Common myeloid progenitor, CD34-positive (primary cell): ENCODE data around the gene FLOT2.

Experiments used
- CTCF ChIA-PET: fragments of 350-600 bp; sonication (Branson Sonifier 250); formaldehyde crosslinking; loops from one replicate; lab custom pipeline; 2021; ENCODE audit warnings: antibody characterized with exemption; lab: Charles Lee
- POLR2A ChIA-PET: fragments of 350-600 bp; sonication (Branson Sonifier 250); formaldehyde crosslinking; loops from one replicate; lab custom pipeline; 2021; ENCODE audit warnings: antibody characterized with exemption; lab: Charles Lee
- DNase-seq, 3 donors: peaks; one replicate each; pipeline versions ENCODE4 v3.0.0 to v3.0.0-alpha.2; 2013
- H3K27ac ChIP-seq, 2 experiments: 1 replicate in 1 of 2; 2 replicates in 1 of 2; pipeline ENCODE4 v1.7.0; 2013; ENCODE audit warnings: inconsistent platforms in 2 of 2, low read length in 2 of 2, mild to moderate bottlenecking in 2 of 2, low read depth in 1 of 2, moderate library complexity in 1 of 2; ENCODE audit not compliant: severe bottlenecking in 2 of 2, insufficient read depth in 1 of 2, poor library complexity in 1 of 2
- H3K27me3 ChIP-seq, 5 experiments: replicated peaks in 2 of 5; 1 replicate in 3 of 5; 2 replicates in 2 of 5; pipeline versions ENCODE4 v1.6.1 to v1.7.0; 2013; ENCODE audit warnings: low read length in 4 of 5, mild to moderate bottlenecking in 2 of 5, moderate library complexity in 2 of 5, inconsistent platforms in 1 of 5; ENCODE audit not compliant: insufficient read depth in 5 of 5, control insufficient read depth in 4 of 5
- H3K36me3 ChIP-seq, 4 experiments: 1 replicate in 2 of 4; 2 replicates in 2 of 4; pipeline versions ENCODE4 v1.6.1 to v1.7.0; 2013; ENCODE audit warnings: low read length in 3 of 4, control low read depth in 1 of 4, mild to moderate bottlenecking in 1 of 4; ENCODE audit not compliant: control insufficient read depth in 4 of 4, insufficient read depth in 4 of 4
- H3K4me1 ChIP-seq, 4 experiments: 1 replicate in 3 of 4; 2 replicates in 1 of 4; pipeline versions ENCODE4 v1.6.1 to v1.7.1; 2013; ENCODE audit warnings: low read length in 3 of 4, mild to moderate bottlenecking in 3 of 4, control low read depth in 1 of 4, inconsistent platforms in 1 of 4, moderate library complexity in 1 of 4; ENCODE audit not compliant: control insufficient read depth in 4 of 4, insufficient read depth in 4 of 4; ENCODE audit errors: control extremely low read depth in 1 of 4
- H3K4me3 ChIP-seq, 7 experiments: 1 replicate in 4 of 7; 2 replicates in 3 of 7; pipeline versions ENCODE4 v1.5.1 to v1.7.0; 2013; ENCODE audit warnings: mild to moderate bottlenecking in 7 of 7, low read length in 6 of 7, moderate library complexity in 6 of 7, inconsistent platforms in 2 of 7, low read depth in 2 of 7, control low read depth in 1 of 7; ENCODE audit not compliant: insufficient read depth in 4 of 7, control insufficient read depth in 1 of 7; ENCODE audit errors: extremely low read depth in 1 of 7
- H3K9me3 ChIP-seq, 5 experiments: 1 replicate in 4 of 5; 2 replicates in 1 of 5; pipeline versions ENCODE4 v1.6.1 to v1.7.1; 2013; ENCODE audit warnings: low read length in 4 of 5, mild to moderate bottlenecking in 2 of 5, inconsistent platforms in 1 of 5, low read depth in 1 of 5, moderate library complexity in 1 of 5; ENCODE audit not compliant: control insufficient read depth in 4 of 5, insufficient read depth in 2 of 5; ENCODE audit errors: control extremely low read depth in 1 of 5
- WGBS: methylation state at CpG from one replicate; pipeline ENCODE4 v1.1.5; 2013; ENCODE audit not compliant: insufficient coverage; 5-methylcytosine and 5-hydroxymethylcytosine counted together

Gene FLOT2

DNA sequence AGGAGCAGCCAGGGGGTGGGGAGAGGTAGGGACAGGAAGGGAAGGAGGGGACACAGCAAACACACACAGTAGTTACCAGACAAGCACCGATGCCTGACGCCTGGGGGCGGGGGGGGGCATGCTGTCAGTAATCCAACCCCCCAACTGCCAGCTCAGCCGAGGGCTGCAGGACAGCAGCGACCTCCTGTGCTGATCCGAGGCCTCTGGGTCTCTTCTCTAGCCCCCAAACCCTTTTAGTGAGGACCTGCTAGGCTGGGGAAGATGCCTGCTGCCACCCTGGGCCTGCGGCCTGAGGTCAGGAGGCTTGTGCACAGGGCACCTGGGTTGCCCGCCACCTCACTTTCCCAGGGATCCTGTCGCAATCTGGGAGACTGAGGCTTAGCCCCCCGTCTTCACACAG, 11.6 kb downstream of the FLOT2 start:
- WGBS: 92% methylated on average over 8 of the region's 10 CpGs
- DNase-seq: no peak
- no peaks in the 10 kb centered on the region for H3K27me3 ChIP-seq
- H3K27ac ChIP-seq: peak overlapping the region in 1 of 2 experiments; percentile 16
- ChIA-PET POLR2A (no interaction called here), CTCF (interaction anchor here (2.2 kb wide), 1 partner anchor 15 kb away, joined by 12 read pairs; no protein-coding TSS in a partner anchor)
- no peaks in the 10 kb centered on the region for H3K9me3 ChIP-seq
- H3K36me3 ChIP-seq: peaks cover 6 to 82% (median 62%) of the 10 kb centered on the region in 4 experiments
- H3K4me3 ChIP-seq: no peak overlapping the region
- peaks cover 0 to 8% (median 5%) of the 10 kb centered on the region in 4 experiments for H3K4me1 ChIP-seq

DNA sequence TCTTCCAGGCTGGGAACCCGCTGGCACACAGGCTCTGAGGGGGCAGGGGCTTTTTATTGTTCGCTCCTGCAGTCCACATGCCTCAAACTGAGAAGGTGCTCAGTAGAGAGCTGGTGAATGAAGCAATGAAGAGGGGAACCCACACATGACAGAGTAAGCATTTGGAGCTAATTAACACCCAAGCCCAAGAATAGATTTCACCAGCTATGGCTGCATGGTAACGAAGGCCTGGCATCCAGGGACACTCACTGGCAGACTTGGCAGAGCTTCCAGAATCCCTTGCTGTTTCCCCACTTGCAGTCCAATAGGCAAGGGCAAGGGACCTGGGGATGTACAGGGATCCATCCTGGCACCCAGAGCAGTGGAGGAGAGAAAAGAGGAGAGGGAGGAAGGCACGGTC, 12.2 kb downstream of the FLOT2 start:
- H3K9me3 ChIP-seq: no peaks in the 10 kb centered on the region
- H3K4me1 ChIP-seq: peaks cover 0 to 6% (median 3%) of the 10 kb centered on the region in 4 experiments
- DNase-seq: no peak
- CTCF ChIA-PET: interaction anchor here (1.3 to 2.2 kb wide), 2 partner anchors 14 to 42 kb away, joined by 3 to 12 read pairs; no protein-coding TSS in a partner anchor
- H3K27ac ChIP-seq: peak overlapping the region in 1 of 2 experiments; percentile 16
- POLR2A ChIA-PET: no interaction called here
- 94% methylated on average over 4 of the region's 4 CpGs for whole genome bisulfite sequencing
- no peaks in the 10 kb centered on the region for H3K27me3 ChIP-seq
- H3K4me3 ChIP-seq: no peak overlapping the region
- peaks cover 11 to 86% (median 67%) of the 10 kb centered on the region in 4 experiments for H3K36me3 ChIP-seq

DNA sequence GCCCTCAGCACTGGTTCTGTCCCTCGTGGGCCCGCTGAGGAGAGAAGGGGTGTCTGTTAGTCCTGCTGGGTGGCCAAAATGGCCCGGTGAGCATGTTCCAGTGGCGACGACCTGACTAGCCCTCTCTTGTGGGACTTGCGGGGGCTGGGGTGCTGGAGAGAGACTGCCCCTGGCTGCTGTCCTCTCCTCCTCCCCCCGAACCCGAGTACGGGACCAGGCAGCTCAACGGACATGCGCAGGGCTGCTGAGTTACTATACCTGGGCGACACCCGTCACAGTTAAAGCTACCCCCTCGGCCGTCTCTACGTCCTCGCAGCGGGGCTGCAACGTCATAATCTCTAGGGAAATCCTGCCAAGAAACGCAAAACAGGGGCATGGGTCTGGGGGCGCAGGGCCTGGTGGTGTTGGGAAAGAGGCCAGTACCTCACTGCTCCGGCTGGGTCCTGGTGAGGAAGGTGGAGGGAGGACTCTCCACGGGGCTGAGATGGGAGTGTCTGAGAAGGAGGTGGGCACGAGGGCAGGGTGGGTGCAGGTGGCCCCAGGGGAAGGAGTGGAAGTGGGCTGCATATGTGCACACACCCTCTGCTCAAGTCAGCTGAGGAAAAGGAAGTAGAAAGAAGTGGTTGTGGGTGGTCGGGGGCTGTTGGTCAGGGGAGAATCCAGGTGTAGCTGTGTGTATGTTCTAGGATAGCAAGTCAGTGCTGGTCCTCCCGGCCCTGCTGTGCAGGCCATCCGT, 13.4 kb downstream of the FLOT2 start:
- 92% methylated on average over 25 of the region's 27 CpGs for WGBS
- no peak for DNase-seq
- no peaks in the 10 kb centered on the region for H3K27me3 ChIP-seq
- H3K27ac ChIP-seq: no peak overlapping the region
- no peak overlapping the region for H3K4me3 ChIP-seq
- H3K9me3 ChIP-seq: no peaks in the 10 kb centered on the region
- ChIA-PET POLR2A (no interaction called here), CTCF (interaction anchor here (0.5 to 1.5 kb wide), 3 partner anchors 33 to 119 kb away, joined by 3 read pairs; no protein-coding TSS in a partner anchor)
- H3K4me1 ChIP-seq: no peaks in the 10 kb centered on the region
- H3K36me3 ChIP-seq: peaks cover 11 to 99% (median 77%) of the 10 kb centered on the region in 4 experiments

DNA sequence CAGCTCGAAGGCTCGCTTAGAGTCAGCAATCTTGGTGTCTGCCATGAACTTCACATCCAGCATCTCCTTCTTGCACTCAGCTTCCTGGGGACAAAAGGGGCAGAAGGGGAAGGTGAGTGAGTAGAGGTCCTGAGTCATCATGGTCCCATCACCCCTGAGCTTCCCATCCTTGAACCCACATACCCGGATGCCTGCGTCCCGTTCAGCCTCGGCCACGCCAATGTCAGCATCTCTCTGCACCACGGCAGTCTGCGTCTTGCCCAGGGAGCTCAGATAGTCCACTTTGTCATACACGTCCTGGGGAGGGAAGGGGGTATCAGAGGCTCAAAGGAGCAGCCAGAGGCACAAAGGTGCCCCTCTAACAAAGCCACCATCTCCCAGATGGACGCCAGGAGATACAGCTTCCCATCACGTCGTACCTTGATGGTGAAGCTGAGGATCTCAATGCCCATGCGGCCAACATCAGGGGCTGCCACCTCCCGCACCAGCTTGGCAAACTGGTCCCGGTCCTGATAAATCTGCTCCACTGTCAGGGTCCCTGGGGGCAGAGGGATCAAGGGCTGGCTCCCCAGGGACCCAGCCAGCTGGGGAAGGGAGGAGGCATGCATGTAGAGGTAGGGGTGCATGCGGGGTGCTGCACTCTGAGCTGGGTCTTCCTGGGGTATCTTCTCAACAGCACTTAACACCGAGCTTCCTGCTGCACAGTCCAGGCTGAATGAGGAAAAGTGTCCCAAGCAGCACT, 15.2 kb downstream of the FLOT2 start:
- CTCF ChIA-PET: interaction anchor here (0.7 to 2.6 kb wide), 14 partner anchors 8 to 156 kb away, joined by 3 to 8 read pairs (median 4); partner anchors contain the start of gene FLOT2
- POLR2A ChIA-PET: no interaction called here
- Histone ChIP-seq H3K27ac (no peak overlapping the region), H3K36me3 (peaks cover 11 to 92% (median 75%) of the 10 kb centered on the region in 4 experiments), H3K4me1 (no peaks in the 10 kb centered on the region), H3K4me3 (no peak overlapping the region), H3K9me3 (no peaks in the 10 kb centered on the region), H3K27me3 (no peaks in the 10 kb centered on the region)
- WGBS: 98% methylated on average over 16 of the region's 18 CpGs
- no peak for DNase-seq

DNA sequence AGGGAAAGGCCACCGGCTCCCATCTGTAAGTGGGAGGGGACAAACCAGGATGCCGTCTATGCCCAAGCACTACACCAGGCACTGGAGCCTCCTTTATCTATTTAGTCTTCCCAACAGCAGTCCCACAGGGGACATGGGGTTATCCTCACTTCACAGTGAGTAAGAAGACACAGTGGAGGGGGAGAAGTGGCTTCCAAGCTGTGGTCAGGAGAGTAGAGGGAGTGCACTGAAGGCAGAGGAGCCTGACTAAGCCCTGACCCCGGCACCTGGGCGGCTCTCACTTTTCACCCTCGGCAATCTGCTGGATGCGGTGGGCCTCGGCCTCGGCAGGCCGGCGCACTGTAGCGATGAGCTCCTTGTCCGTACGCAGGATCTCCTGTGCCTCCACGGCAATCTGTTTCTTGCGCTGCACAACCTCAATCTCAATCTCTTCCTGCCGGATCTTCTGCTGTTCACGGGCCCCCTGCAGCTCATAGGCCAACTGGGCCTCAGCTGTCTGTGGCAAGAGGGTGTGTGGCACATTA, 15.9 kb downstream of the FLOT2 start:
- CTCF ChIA-PET: interaction anchor here (0.7 to 2.6 kb wide), 12 partner anchors 7 to 155 kb away, joined by 3 to 8 read pairs (median 4); partner anchors contain the start of gene FLOT2

DNA sequence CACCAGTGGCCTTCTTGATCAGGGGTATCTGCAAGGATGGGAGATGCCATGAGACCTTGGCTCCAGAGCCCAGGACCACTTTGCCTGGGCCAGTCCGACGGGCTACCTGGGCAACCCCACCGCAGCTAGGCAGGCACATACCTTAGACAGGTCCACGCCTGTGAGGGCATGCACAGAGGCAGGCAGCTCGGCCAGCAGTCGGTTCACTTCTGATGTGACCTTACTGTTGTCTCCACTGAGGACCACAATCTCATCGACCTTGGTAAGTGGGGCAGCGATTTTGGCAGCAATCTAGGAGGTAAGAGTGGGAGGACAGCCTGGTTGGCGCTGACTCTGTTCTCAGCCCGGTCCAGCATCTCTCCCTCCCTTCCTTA, 17.0 kb downstream of the FLOT2 start:
- WGBS: 98% methylated on average over 8 of the region's 10 CpGs
- Histone ChIP-seq H3K4me1 (no peaks in the 10 kb centered on the region), H3K27me3 (no peaks in the 10 kb centered on the region), H3K4me3 (no peak overlapping the region), H3K36me3 (peaks cover 11 to 74% (median 61%) of the 10 kb centered on the region in 4 experiments), H3K27ac (no peak overlapping the region), H3K9me3 (no peaks in the 10 kb centered on the region)
- POLR2A ChIA-PET: interaction anchor here (0.5 kb wide), 1 partner anchor 78 kb away, joined by 3 read pairs; no protein-coding TSS in a partner anchor
- DNase-seq: no peak
- CTCF ChIA-PET: interaction anchor here (1.5 to 2.6 kb wide), 5 partner anchors 9 to 117 kb away, joined by 3 to 8 read pairs (median 4); partner anchors contain the start of gene DHRS13

More for the DNA sequence above, 15.9 kb downstream of the FLOT2 start:
- Histone ChIP-seq H3K9me3 (no peaks in the 10 kb centered on the region), H3K4me1 (no peaks in the 10 kb centered on the region), H3K27me3 (no peaks in the 10 kb centered on the region), H3K27ac (no peak overlapping the region), H3K4me3 (no peak overlapping the region), H3K36me3 (peaks cover 11 to 85% (median 69%) of the 10 kb centered on the region in 4 experiments)
- no peak for DNase-seq
- POLR2A ChIA-PET: no interaction called here
- WGBS: 97% methylated on average over 16 of the region's 17 CpGs
